GM19193 (cell line): ENCODE measurements around the gene NSG2.

ENCODE experiments used
- POLR2A ChIP-seq: IDR thresholded peaks from 4 replicates; pipeline ENCODE4 v1.6.1; 2011; ENCODE audit not compliant: insufficient read depth, insufficient read length; ENCODE audit errors: extremely low read depth

Gene NSG2

DNA sequence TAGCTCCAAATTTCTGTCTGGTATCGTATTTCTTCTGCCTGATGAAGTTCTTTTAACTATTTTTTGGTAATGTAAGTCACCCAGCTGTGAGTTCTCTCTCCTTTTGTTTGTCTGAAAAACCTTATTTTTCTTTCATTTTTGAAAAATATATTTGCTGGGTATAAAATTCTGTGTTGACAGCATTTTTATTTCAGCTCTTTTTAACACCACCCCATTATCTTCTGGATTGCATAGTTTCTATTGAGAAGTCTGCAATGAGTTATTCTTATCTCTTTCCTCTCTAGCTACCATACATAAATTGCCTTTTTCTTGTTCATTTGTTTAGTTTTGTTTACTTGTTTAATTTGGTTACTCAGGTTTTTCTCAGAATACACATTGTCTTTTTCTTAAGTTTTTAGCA, 109.1 kb downstream of the NSG2 start:
- no peak for TF ChIP-seq POLR2A

DNA sequence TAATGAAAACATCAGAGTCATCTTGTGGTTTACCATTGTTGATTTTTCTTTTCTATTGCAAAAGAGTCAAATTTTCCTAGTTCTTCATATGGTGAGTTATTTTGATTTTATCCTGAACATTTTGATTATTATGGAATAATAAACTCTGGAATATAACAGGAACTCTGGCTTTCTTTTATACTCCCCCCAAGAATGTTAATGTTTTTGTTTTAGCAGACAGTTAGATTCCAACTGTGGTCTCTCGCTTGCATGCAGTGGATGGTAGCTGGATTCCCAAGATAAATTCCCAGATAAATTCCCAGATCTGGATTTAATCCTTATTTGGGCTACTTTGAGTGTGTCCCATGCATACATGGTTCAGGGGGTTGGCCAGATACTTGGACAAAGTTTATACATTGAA, 109.8 kb downstream of the NSG2 start:
- no peak for TF ChIP-seq POLR2A

DNA sequence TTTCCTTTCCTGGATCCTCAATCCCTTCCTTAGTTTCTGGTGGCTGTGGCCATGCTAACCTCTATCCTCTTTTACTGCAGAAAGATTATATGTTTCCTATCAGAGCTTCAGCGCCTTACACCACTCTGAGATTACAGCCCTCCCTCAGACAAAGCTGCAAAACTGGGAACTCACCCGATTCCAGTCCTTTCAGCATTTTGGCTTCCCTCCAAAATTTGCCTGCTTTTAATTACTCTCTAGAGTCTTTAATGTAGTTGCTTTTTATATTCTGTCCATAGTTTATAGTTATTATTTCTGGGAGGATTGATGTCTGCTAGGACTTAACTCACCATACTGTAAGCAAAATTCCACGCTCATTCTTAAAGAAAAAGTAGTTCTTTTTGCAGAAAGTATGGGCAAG, 110.2 kb downstream of the NSG2 start:
- no peak for TF ChIP-seq POLR2A

DNA sequence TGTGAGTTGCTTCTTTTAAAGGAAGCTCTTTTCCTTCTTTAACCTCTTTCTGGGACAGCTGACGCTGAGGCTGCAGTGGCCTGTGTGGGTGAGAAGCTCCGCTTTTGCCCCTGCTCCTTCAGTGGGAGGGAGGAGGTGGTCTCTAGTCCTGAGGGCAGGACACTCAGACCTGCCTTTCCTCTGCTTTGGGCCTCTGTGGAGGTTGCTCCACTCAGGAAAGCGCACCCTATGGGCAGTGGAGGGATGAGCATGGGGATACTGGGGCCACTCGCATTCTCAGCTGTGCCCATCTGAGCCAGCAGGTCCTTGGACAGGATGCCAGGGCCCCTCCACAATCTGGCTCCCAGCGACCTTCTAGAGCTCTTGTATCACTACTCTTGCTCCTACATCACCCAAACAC, 111.5 kb downstream of the NSG2 start:
- no peak for TF ChIP-seq POLR2A
